Ovary (tissue), 3 donors: ENCODE data around the gene NPPA.

Experiments used
- EP300 ChIP-seq: sonication (generic); formaldehyde crosslinking; IDR thresholded peaks from one replicate; pipeline ENCODE4 v1.6.1; 2017; ENCODE audit warnings: antibody characterized with exemption
- POLR2A ChIP-seq: fragments of 450-650 bp; IDR thresholded peaks from one replicate; pipeline ENCODE4 v1.6.1; 2017; ENCODE audit warnings: antibody characterized with exemption, mild to moderate bottlenecking, moderate library complexity
- TF ChIP-seq, protein P1 (sequence below), 3 donors: fragments of 450-650 bp in 2 of 3; fragments of 200-600 bp in 1 of 3; IDR thresholded peaks; one replicate each; pipeline versions ENCODE4 v1.5.1 to v1.8.0; 2016 to 2022; ENCODE audit warnings: antibody characterized with exemption in 3 of 3, mild to moderate bottlenecking in 1 of 3
- donor health status: DM: no; HTN: no; CAD: no.

DNA sequence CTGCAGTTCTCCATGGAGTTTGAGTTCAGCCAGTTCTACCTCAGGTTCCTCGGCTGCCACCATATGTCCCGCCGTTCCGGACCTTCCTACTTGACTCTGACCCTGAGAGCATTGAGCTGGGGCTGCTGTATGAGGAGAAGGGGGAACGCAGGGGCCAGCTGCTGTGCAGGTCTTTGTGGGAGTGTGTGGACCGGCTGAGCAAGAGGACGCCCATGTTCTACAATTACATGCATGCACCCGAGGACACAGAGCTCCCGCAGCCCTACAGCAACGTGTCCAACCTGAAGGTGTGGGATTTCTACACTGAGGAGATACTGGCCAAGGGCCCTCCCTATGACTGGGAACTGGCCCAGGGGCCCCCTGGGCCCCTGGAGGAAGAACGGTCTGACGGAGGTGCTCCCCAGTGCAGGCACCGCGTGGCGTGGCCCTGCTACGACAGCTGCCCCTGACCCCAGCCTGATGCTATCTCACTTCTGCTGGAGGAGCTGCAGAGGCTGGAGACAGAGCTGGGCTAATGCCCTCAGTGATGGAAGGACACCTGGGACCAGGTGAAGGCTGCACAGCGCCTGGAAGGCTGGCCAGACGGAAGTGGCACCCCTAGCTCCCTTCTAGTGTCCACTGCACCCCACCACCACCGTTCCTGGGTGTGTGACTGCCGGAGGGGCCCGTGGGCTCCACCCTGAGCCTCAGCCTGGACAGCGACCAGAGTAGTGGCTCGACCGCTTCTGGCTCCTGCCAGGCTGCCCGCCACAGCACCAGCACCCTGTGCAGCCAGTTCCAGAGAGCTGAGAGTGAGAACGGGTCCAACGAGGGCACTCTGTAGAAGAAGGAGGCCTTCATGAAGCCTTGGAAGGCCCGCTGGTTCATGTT, 32.0 kb upstream of the NPPA start:
- TF ChIP-seq, protein P1, sequence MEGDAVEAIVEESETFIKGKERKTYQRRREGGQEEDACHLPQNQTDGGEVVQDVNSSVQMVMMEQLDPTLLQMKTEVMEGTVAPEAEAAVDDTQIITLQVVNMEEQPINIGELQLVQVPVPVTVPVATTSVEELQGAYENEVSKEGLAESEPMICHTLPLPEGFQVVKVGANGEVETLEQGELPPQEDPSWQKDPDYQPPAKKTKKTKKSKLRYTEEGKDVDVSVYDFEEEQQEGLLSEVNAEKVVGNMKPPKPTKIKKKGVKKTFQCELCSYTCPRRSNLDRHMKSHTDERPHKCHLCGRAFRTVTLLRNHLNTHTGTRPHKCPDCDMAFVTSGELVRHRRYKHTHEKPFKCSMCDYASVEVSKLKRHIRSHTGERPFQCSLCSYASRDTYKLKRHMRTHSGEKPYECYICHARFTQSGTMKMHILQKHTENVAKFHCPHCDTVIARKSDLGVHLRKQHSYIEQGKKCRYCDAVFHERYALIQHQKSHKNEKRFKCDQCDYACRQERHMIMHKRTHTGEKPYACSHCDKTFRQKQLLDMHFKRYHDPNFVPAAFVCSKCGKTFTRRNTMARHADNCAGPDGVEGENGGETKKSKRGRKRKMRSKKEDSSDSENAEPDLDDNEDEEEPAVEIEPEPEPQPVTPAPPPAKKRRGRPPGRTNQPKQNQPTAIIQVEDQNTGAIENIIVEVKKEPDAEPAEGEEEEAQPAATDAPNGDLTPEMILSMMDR (IDR thresholded peaks at IDR 0.05) = no peak
- no peak for TF ChIP-seq POLR2A
- TF ChIP-seq EP300 = no peak
